ENCODE measurements around the gene FDPS. TPM values are rescaled to one million over a fixed set of nuclear protein-coding genes. Genes with fewer than 3 reads are reported as not detected.

FDPS gene
- total and polyA plus RNA-seq, 2 experiments from 2014 or later: 167 to 565 TPM

DNA sequence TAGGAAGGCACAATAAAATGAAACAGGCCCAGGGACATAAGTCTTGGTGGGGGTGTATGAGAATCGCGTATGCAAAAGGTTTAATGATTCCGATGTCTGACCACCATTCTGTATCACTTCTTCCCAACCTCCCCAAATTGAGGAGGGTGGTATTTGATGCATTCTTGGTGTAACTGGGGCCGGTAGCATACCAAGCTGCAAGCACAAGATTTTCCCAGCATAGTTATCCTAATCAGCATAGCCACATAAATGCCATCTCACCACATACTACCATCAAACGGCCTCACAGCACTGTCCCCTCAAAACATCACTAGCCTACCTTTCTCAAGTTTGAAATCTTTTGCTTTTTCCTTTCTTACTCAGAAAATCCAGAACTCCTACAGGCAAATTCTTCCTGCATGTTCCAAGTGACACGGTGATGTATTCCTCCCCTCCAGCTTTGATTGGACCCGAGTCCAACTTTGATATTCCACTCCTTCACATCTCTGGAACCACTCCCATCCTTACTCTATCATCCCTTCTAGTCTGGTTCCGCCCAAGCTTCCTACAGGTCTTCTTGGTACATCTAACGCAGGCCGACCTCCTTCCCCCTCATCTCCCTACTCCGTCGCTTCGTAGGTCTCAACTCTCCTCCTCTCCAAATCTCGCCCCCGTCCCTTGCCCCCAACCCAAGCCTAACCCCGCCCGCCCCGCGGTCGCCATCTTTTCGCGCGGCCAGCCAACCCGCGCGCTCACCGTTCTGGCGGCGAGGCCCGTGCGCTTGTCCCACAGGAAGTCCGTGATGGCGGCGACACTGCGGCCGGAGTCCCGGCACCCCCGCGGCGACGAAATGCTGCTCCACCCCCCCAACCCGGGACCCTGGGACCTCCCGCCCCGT, 36.0 kb upstream of the FDPS start:
- peak; percentile 63 to 72 for DNase-seq (ENCODE audit: low read depth in 1 of 2, low spot score in 1 of 2)
- peaks cover 29% of the 10 kb centered on the region for H3K36me3 ChIP-seq
- TF ChIP-seq, protein P1, sequence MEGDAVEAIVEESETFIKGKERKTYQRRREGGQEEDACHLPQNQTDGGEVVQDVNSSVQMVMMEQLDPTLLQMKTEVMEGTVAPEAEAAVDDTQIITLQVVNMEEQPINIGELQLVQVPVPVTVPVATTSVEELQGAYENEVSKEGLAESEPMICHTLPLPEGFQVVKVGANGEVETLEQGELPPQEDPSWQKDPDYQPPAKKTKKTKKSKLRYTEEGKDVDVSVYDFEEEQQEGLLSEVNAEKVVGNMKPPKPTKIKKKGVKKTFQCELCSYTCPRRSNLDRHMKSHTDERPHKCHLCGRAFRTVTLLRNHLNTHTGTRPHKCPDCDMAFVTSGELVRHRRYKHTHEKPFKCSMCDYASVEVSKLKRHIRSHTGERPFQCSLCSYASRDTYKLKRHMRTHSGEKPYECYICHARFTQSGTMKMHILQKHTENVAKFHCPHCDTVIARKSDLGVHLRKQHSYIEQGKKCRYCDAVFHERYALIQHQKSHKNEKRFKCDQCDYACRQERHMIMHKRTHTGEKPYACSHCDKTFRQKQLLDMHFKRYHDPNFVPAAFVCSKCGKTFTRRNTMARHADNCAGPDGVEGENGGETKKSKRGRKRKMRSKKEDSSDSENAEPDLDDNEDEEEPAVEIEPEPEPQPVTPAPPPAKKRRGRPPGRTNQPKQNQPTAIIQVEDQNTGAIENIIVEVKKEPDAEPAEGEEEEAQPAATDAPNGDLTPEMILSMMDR (IDR thresholded peaks at IDR 0.05; ENCODE audit: low read depth, low read length): no peak
- H3K4me1 ChIP-seq (ENCODE audit: low read depth): peaks cover 11% of the 10 kb centered on the region
- no peaks in the 10 kb centered on the region for H3K9me3 ChIP-seq (ENCODE audit: low read depth)
- peak overlapping the region; percentile 95 for H3K27ac ChIP-seq
- H3K27me3 ChIP-seq: no peaks in the 10 kb centered on the region
- peak overlapping the region; percentile 78 for H3K4me3 ChIP-seq

DNA sequence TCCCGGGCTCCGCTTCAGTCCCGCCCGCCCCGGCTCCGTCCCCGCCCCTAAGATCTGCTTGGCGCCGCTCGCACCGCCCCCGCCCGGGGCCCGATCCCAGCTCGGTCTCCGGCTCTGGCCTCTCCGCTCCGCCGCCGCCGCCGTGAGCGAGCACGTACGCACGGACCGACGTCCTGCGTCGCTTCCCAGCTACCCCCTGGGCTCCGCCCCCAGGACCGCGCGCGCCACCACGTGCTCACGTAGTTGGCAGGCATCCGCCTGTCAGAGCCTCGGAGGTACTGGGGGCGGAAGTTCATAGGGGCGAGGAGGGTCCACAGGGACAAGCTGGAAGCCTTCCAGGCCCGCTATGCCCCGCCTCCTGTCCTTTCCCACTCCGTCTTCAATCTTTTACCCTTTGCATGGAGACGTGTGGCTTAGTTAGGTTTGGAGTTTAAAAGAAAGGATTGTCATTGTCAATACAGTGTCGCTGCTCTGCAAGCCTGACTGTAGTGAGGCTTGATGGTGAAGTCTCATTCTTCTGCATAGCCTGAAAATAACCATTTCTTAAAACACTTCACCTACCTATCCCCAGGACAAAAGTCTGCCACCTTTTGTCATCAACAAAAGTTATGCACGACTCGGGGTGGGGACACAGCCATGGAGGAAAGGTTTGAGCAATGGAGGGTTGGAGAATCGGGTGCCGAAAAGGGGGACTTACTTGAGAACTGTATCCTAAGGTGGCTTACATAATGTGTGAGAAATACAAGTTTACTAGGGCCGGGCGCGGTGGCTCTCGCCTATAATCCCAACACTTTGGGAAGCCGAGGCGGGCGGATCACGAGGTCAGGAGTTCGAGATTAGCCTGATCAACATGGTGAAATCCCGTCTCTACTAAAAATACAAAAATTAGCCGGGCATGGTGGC, 35.1 kb upstream of the FDPS start, which contains the start of gene CLK2:
Gene CLK2 (minus strand): TSS at position 162 of the 903 bp plus-strand sequence. CDS start 2,527 bp downstream, outside the sequence.
- peak within 1 kb of the TSS; percentile 95 for H3K27ac ChIP-seq
- H3K4me1 ChIP-seq (ENCODE audit: low read depth): peaks cover 11% of the 10 kb centered on the region
- H3K4me3 ChIP-seq: peak within 1 kb of the TSS; percentile 78
- DNase-seq (ENCODE audit: low read depth in 1 of 2, low spot score in 1 of 2): peak; percentile 98
- no peaks in the 10 kb centered on the region for H3K9me3 ChIP-seq (ENCODE audit: low read depth)
- peaks cover 20% of the 10 kb centered on the region for H3K36me3 ChIP-seq
- H3K27me3 ChIP-seq: no peaks in the 10 kb centered on the region
- TF ChIP-seq, protein P1 (IDR thresholded peaks at IDR 0.05; ENCODE audit: low read depth, low read length): no peak

DNA sequence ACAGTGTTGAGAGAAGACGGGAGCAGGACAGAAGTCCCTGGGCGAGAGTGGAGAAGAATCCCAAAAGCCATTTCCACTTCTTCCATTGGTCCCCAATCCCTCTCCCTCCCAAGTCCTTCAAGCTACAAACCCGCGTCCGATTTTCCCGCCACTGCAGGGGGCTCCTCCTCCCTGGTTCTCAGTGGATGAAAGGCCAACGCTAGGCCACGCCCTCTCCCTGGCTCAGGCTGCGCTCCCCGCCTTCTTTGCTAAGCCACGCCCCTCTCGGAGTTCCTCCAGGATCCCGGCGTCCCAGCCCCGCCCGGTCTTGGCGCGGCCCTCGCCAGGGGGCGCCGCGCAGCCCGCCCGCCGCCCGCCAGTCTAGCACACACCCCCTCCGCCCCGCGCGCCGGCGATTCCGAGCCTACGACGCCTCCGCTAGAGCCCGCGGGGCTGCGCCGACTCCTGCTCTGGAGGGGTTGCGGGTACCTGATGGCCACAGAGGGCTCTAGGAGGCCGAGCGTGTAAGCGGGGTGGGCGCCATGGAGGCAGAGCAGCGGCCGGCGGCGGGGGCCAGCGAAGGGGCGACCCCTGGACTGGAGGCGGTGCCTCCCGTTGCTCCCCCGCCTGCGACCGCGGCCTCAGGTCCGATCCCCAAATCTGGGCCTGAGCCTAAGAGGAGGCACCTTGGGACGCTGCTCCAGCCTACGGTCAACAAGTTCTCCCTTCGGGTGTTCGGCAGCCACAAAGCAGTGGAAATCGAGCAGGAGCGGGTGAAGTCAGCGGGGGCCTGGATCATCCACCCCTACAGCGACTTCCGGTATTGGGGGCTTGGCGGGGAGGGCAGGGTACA, 31.4 kb upstream of the FDPS start, which contains the start of gene HCN3:
Gene HCN3 (plus strand): TSS at position 394 of the 832 bp plus-strand sequence. CDS start 128 bp downstream, at position 522.
- H3K4me3 ChIP-seq: peak within 1 kb of the TSS; percentile 74
- peaks cover 6% of the 10 kb centered on the region for H3K4me1 ChIP-seq (ENCODE audit: low read depth)
- H3K9me3 ChIP-seq (ENCODE audit: low read depth): no peaks in the 10 kb centered on the region
- peak; percentile 97 to 99 for DNase-seq (ENCODE audit: low read depth in 1 of 2, low spot score in 1 of 2)
- H3K36me3 ChIP-seq: no peaks in the 10 kb centered on the region
- H3K27ac ChIP-seq: no peak within 1 kb of the TSS
- H3K27me3 ChIP-seq: no peaks in the 10 kb centered on the region
- TF ChIP-seq, protein P1 (IDR thresholded peaks at IDR 0.05; ENCODE audit: low read depth, low read length): peak; percentile 47

DNA sequence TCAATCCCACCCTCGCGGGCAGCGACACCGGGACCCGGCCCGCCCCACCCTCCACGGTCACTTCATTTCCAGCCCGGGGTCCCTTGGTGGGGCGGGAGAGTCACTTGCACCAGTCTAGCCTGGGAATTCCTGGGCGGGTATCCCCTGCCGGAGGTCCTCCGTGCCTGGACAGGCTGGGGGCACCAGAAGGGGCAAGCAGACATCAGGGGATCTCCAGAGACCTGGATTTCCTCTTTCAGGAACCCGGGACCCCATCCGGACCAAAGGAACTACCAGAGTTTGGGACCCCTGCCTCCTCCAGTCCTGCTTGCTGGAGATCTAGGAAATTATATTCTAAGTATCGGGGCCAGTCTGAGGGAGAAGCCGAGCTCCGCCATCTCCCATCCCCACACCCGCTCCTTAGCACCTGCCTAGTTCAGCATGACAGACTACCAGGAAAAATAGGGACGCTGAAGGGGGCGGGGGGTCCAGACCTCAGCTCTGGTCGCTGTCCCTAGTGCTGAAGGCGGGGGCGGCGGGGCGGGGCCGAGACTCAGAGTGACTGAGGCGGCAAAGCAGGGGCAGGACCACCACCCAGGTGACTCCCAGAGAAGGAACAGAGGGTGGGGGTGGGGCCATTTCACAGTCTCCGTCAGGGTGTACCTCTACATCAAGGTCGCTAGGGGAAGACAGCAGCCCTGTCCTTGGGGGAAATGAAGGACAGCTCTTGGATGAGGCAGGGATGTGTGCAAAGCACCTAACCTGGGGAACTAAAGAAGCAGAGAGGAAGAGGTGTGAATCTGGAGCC, 30.6 kb upstream of the FDPS start:
- Histone ChIP-seq H3K4me3 (peak overlapping the region; percentile 74), H3K36me3 (no peaks in the 10 kb centered on the region), H3K27me3 (no peaks in the 10 kb centered on the region), H3K9me3 (ENCODE audit: low read depth) (no peaks in the 10 kb centered on the region), H3K27ac (no peak overlapping the region), H3K4me1 (ENCODE audit: low read depth) (peaks cover 4% of the 10 kb centered on the region)
- TF ChIP-seq, protein P1 (IDR thresholded peaks at IDR 0.05; ENCODE audit: low read depth, low read length): peak; percentile 27
- DNase-seq (ENCODE audit: low read depth in 1 of 2, low spot score in 1 of 2): peak; percentile 16 to 87
